Sigmoid colon (tissue), 4 donors: ENCODE measurements around the gene AGAP2.

Experiments
- CTCF ChIP-seq, 4 experiments: fragments of 450-650 bp in 3 of 4; fragments of 200-600 bp in 1 of 4; IDR thresholded peaks; one replicate each; pipeline ENCODE4 v1.5.1; 2016 to 2019; ENCODE audit warnings: antibody characterized with exemption in 4 of 4, mild to moderate bottlenecking in 3 of 4, moderate library complexity in 2 of 4
- POLR2A ChIP-seq, 2 donors: fragments of 450-650 bp; IDR thresholded peaks; one replicate each; pipeline ENCODE4 v1.6.1; 2016; ENCODE audit warnings: antibody characterized with exemption in 2 of 2, mild to moderate bottlenecking in 2 of 2, moderate library complexity in 2 of 2
- POLR2AphosphoS5 ChIP-seq, 4 donors: sonication (generic); formaldehyde crosslinking; IDR thresholded peaks; one replicate each; pipeline ENCODE4 v1.6.1; 2017; ENCODE audit warnings: antibody characterized with exemption in 4 of 4

- TF ChIP-seq CTCF (IDR thresholded peaks at IDR 0.05) (no peak), POLR2AphosphoS5 (IDR thresholded peaks at IDR 0.05) (no peak), POLR2A (IDR thresholded peaks at IDR 0.05) (no peak)
These were observed 28.1 kb upstream of the AGAP2 start, which contains the start of gene CYP27B1 for GRCh38 chr12:57766464-57767304.
